CD4-positive, alpha-beta T cell (primary cell): ENCODE results near the gene YEATS2. TPM values are rescaled to one million over a fixed set of nuclear protein-coding genes. Genes with fewer than 3 reads are reported as not detected.

Source experiments
- ATAC-seq: fragments of 200-7000 bp; cut with Tn5 transposase; one replicate; pipeline ENCODE4 v1.10.0; 2022; ENCODE audit warnings: mild to moderate bottlenecking; ENCODE audit not compliant: poor library complexity
- CTCF ChIA-PET: fragments of 350-600 bp; sonication (Branson Sonifier 250); formaldehyde crosslinking; loops from one replicate; lab custom pipeline; 2021; ENCODE audit warnings: antibody characterized with exemption, inconsistent platforms; lab: Charles Lee
- POLR2A ChIA-PET: fragments of 350-600 bp; sonication (Branson Sonifier 250); formaldehyde crosslinking; loops from one replicate; lab custom pipeline; 2021; ENCODE audit warnings: antibody characterized with exemption, inconsistent platforms; lab: Charles Lee
- DNase-seq, 14 experiments: peaks; one replicate each; pipeline ENCODE4 v3.0.0-alpha.2; 2013 to 2020; ENCODE audit warnings: mixed read lengths in 2 of 14
- H3K27ac ChIP-seq, 2 donors: one replicate each; pipeline versions ENCODE4 v1.5.1 to v1.7.0; 2013; ENCODE audit warnings: low read length in 2 of 2, low read depth in 1 of 2, mild to moderate bottlenecking in 1 of 2
- H3K27me3 ChIP-seq, 2 experiments: 1 replicate in 1 of 2; 2 replicates in 1 of 2; pipeline versions ENCODE4 v1.6.1 to v1.7.0; 2013; ENCODE audit warnings: low read length in 2 of 2, control low read depth in 1 of 2, mild to moderate bottlenecking in 1 of 2, moderate library complexity in 1 of 2; ENCODE audit not compliant: insufficient read depth in 2 of 2, control insufficient read depth in 1 of 2
- H3K36me3 ChIP-seq: one replicate; pipeline ENCODE4 v1.6.1; 2013; ENCODE audit warnings: low read length, control low read depth; ENCODE audit not compliant: insufficient read depth
- H3K4me1 ChIP-seq: one replicate; pipeline ENCODE4 v1.6.1; 2013; ENCODE audit warnings: low read length, control low read depth; ENCODE audit not compliant: insufficient read depth
- H3K4me3 ChIP-seq: one replicate; pipeline ENCODE4 v1.5.1; 2013; ENCODE audit warnings: mild to moderate bottlenecking, low read length, moderate library complexity
- H3K9me3 ChIP-seq, 2 experiments: 1 replicate in 1 of 2; 2 replicates in 1 of 2; pipeline versions ENCODE4 v1.6.1 to v1.7.0; 2013; ENCODE audit warnings: low read length in 2 of 2, mild to moderate bottlenecking in 2 of 2, control low read depth in 1 of 2, moderate library complexity in 1 of 2; ENCODE audit not compliant: control insufficient read depth in 1 of 2, insufficient read depth in 1 of 2
- H3K27ac Mint-ChIP-seq: one replicate; pipeline ENCODE4 v1.8.0; 2020; ENCODE audit warnings: mixed read lengths
- H3K27me3 Mint-ChIP-seq: one replicate; pipeline ENCODE4 v1.8.0; 2021; ENCODE audit warnings: mixed read lengths
- H3K36me3 Mint-ChIP-seq: one replicate; pipeline ENCODE4 v1.8.0; 2021; ENCODE audit warnings: low read depth, mixed read lengths
- H3K4me1 Mint-ChIP-seq: one replicate; pipeline ENCODE4 v1.8.0; 2021; ENCODE audit warnings: low read depth, mixed read lengths
- H3K4me3 Mint-ChIP-seq: one replicate; pipeline ENCODE4 v1.8.0; 2020; ENCODE audit warnings: mild to moderate bottlenecking, mixed read lengths
- H3K9me3 Mint-ChIP-seq: one replicate; pipeline ENCODE4 v1.8.0; 2020; ENCODE audit warnings: mixed read lengths
- intact Hi-C, 2 experiments: fragments of 100-400 bp; cut with DNase I in 1 of 2; cut with micrococcal nuclease in 1 of 2; formaldehyde crosslinking; loops; one replicate each; pipeline versions ENCODE4 v1.15.1 to v1.9.0; 2023 to 2025; cut with DNase I, micrococcal nuclease
- total RNA-seq, 174 experiments: library from RNA in 2 of 174; stranded (reverse) in 2 of 174; gene quantifications; one replicate each; pipeline ENCODE4 v1.2.3 and lab custom pipeline; 2021 to 2026
- TF ChIP-seq, protein P1 (sequence below): fragments of 200-600 bp; IDR thresholded peaks from one replicate; pipeline ENCODE4 v1.8.0; 2022; ENCODE audit warnings: antibody characterized with exemption, mild to moderate bottlenecking

The YEATS2 gene
- total RNA-seq, 2 experiments from 2014 or later, result 14.6 to 15.9 TPM

DNA sequence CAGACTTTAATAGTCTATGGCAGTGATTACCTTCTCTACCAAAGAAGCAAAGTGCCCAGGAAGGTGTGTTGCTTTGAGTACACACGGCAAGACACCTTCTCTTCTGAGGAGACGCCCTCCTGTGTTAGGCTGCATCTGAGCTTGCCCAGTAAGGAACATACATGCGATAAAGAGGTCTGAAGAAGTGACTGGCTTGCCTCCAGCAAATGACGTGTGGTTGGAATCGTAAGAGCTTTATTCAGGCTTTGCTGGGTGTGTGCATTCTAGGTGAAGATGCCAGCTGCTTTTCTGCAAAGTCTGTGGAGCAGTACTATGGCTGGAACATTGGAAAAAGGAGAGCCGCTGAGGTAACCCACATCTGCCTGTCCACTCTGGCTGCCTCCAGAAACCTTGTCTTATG, 105.4 kb downstream of the YEATS2 start:
- H3K9me3 ChIP-seq, result no peaks in the 10 kb centered on the region
- no peak overlapping the region for H3K4me3 ChIP-seq
- no peak overlapping the region for H3K27ac ChIP-seq
- ChIA-PET CTCF (no interaction called here), POLR2A (no interaction called here)
- Mint-ChIP-seq H3K9me3 (no peaks in the 10 kb centered on the region), H3K4me1 (no peaks in the 10 kb centered on the region), H3K27me3 (no peaks in the 10 kb centered on the region), H3K4me3 (no peak overlapping the region), H3K36me3 (peaks cover 83% of the 10 kb centered on the region), H3K27ac (no peak overlapping the region)
- peaks cover 78% of the 10 kb centered on the region for H3K36me3 ChIP-seq
- TF ChIP-seq, protein P1, sequence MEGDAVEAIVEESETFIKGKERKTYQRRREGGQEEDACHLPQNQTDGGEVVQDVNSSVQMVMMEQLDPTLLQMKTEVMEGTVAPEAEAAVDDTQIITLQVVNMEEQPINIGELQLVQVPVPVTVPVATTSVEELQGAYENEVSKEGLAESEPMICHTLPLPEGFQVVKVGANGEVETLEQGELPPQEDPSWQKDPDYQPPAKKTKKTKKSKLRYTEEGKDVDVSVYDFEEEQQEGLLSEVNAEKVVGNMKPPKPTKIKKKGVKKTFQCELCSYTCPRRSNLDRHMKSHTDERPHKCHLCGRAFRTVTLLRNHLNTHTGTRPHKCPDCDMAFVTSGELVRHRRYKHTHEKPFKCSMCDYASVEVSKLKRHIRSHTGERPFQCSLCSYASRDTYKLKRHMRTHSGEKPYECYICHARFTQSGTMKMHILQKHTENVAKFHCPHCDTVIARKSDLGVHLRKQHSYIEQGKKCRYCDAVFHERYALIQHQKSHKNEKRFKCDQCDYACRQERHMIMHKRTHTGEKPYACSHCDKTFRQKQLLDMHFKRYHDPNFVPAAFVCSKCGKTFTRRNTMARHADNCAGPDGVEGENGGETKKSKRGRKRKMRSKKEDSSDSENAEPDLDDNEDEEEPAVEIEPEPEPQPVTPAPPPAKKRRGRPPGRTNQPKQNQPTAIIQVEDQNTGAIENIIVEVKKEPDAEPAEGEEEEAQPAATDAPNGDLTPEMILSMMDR, result no peak
- intact Hi-C loops, result no loop called here
- ATAC-seq, result no peak
- DNase-seq, result no peak
- no peaks in the 10 kb centered on the region for H3K4me1 ChIP-seq
- no peaks in the 10 kb centered on the region for H3K27me3 ChIP-seq

DNA sequence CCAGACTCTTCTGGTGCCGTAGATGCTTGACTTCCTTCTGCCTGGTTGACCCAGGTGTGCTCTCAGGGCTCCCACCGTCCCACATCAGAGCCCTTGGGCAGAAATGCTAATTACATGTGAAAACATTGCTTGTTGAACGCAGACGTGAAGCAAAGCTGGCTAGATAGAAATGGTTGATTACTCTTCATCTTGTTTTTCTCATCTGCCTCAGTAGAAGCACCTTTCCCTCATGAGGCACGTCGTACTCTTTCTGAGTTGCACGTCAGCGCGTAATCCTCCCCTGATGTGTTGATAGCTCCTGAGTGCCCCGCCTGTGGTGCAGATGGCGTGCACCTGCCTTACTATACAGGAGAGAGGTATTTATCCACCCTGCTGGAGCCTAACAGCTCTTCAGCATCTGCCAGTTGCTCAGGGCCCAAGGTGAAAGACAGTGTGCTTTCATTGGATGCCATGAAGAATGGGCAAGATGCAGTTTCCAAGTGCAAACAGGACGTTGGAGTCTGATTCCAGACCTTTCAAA, 109.7 kb downstream of the YEATS2 start:
- Histone ChIP-seq H3K36me3 (peaks cover 74% of the 10 kb centered on the region), H3K9me3 (no peaks in the 10 kb centered on the region), H3K4me3 (no peak overlapping the region), H3K27me3 (no peaks in the 10 kb centered on the region), H3K4me1 (no peaks in the 10 kb centered on the region), H3K27ac (no peak overlapping the region)
- ChIA-PET POLR2A (no interaction called here), CTCF (no interaction called here)
- H3K9me3 Mint-ChIP-seq, result no peaks in the 10 kb centered on the region
- peaks cover 74% of the 10 kb centered on the region for H3K36me3 Mint-ChIP-seq
- intact Hi-C loops, result no loop called here
- TF ChIP-seq, protein P1, result no peak
- H3K4me3 Mint-ChIP-seq, result no peak overlapping the region
- no peak overlapping the region for H3K27ac Mint-ChIP-seq
- no peak for DNase-seq
- no peaks in the 10 kb centered on the region for H3K27me3 Mint-ChIP-seq
- H3K4me1 Mint-ChIP-seq, result no peaks in the 10 kb centered on the region
- no peak for ATAC-seq

DNA sequence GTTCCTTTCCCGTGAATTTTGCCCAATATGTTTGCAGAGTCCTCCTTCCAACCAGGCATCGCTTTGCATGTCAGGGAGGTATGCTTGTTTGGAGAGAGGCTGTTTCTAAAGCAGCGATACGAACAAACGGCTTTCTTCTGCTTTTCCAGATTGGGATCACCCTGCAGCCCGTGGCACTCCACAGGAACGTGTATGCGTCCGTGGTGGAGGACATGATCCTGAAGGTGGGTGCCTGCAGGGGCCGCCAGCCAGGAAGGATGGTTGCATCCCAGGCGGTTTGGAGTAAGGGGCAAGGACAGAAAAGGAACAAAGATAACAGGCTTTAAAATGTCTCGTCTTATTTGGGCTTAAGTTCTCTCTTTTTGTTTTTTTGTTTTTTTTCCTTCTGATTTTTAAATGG, 110.3 kb downstream of the YEATS2 start:
- H3K36me3 Mint-ChIP-seq, result peaks cover 74% of the 10 kb centered on the region
- Histone ChIP-seq H3K27me3 (no peaks in the 10 kb centered on the region), H3K4me1 (no peaks in the 10 kb centered on the region), H3K27ac (no peak overlapping the region), H3K36me3 (peaks cover 72% of the 10 kb centered on the region), H3K9me3 (no peaks in the 10 kb centered on the region), H3K4me3 (no peak overlapping the region)
- ChIA-PET CTCF (no interaction called here), POLR2A (no interaction called here)
- no peaks in the 10 kb centered on the region for H3K9me3 Mint-ChIP-seq
- DNase-seq (no peak), ATAC-seq (no peak)
- H3K27me3 Mint-ChIP-seq, result no peaks in the 10 kb centered on the region
- TF ChIP-seq, protein P1, result no peak
- no peaks in the 10 kb centered on the region for H3K4me1 Mint-ChIP-seq
- no peak overlapping the region for H3K27ac Mint-ChIP-seq
- intact Hi-C loops, result no loop called here
- H3K4me3 Mint-ChIP-seq, result no peak overlapping the region
